GM11168 (cell line): ENCODE results near the gene YEATS2.

Source experiments
- in situ Hi-C: fragments of 300-500 bp; cut with MboI; formaldehyde crosslinking; loops from one replicate; pipeline ENCODE4 v1.12.0; 2022; ENCODE audit warnings: low sequenced_read_pairs; ENCODE audit not compliant: unreplicated experiment

The YEATS2 gene

GRCh38 chr3:183807881-183808280 lies 110.3 kb downstream of the YEATS2 start:
- in situ Hi-C loops = no loop called here

- in situ Hi-C loops = no loop called here
These were observed 110.8 kb downstream of the YEATS2 start for GRCh38 chr3:183808355-183808754.

GRCh38 chr3:183809270-183809669 lies 111.7 kb downstream of the YEATS2 start:
- in situ Hi-C loops = no loop called here

- in situ Hi-C loops = no loop called here
These were observed 113.3 kb downstream of the YEATS2 start for GRCh38 chr3:183810643-183811594.

GRCh38 chr3:183811638-183812037 lies 114.0 kb downstream of the YEATS2 start:
- in situ Hi-C loops = no loop called here

GRCh38 chr3:183812761-183813445 lies 115.3 kb downstream of the YEATS2 start:
- in situ Hi-C loops = no loop called here

- in situ Hi-C loops = no loop called here
These were observed 116.6 kb downstream of the YEATS2 start for GRCh38 chr3:183814240-183814639.

- in situ Hi-C loops = no loop called here
These were observed 118.0 kb downstream of the YEATS2 start for GRCh38 chr3:183815563-183815940.

- in situ Hi-C loops = no loop called here
These were observed 118.4 kb downstream of the YEATS2 start for GRCh38 chr3:183815951-183816475.

- in situ Hi-C loops = no loop called here
These were observed 119.3 kb downstream of the YEATS2 start for GRCh38 chr3:183816681-183817510.

- in situ Hi-C loops = no loop called here
These were observed 120.0 kb downstream of the YEATS2 start for GRCh38 chr3:183817639-183818038.

GRCh38 chr3:183818041-183818620 lies 120.5 kb downstream of the YEATS2 start:
- in situ Hi-C loops = no loop called here

GRCh38 chr3:183818706-183819624 lies 121.4 kb downstream of the YEATS2 start:
- in situ Hi-C loops = no loop called here

GRCh38 chr3:183819831-183820230 lies 122.2 kb downstream of the YEATS2 start:
- in situ Hi-C loops = no loop called here

GRCh38 chr3:183822631-183823030 lies 125.0 kb downstream of the YEATS2 start:
- in situ Hi-C loops = no loop called here

- in situ Hi-C loops = no loop called here
These were observed 126.4 kb downstream of the YEATS2 start for GRCh38 chr3:183823963-183824362.

- in situ Hi-C loops = no loop called here
These were observed 127.3 kb downstream of the YEATS2 start for GRCh38 chr3:183824761-183825455.

- in situ Hi-C loops = no loop called here
These were observed 128.0 kb downstream of the YEATS2 start, which contains the start of gene MAP6D1 for GRCh38 chr3:183825456-183826161. TSS of gene MAP6D1 (minus strand) at chr3:183825577. CDS start at chr3:183825547, 30 bp downstream.
